ENCODE data around the gene SIRT1. TPM values are rescaled to one million over a fixed set of nuclear protein-coding genes. Genes with fewer than 3 reads are reported as not detected.

SIRT1 gene
- total and polyA plus RNA-seq, 10 of the 15 experiments (the other 5 are each of a cell fraction or from before 2014, with no cell fraction given) = 3.6 to 14.2 (median 10.2) TPM

GRCh38 chr10:67853512-67853911 is 30.9 kb upstream of the SIRT1 start:
- intact Hi-C loops (cut with micrococcal nuclease; ENCODE audit: unreplicated experiment) (loop anchor here (10.0 kb wide), 1 partner anchor 221 kb away; the partner anchor contains the start of gene HERC4), in situ Hi-C loops (cut with MboI) (loop anchor here (5.0 kb wide), 2 partner anchors 304 to 449 kb away; no protein-coding TSS in a partner anchor)
- Histone ChIP-seq H4K20me1 (ENCODE audit: control insufficient read depth, insufficient read depth) (no peaks in the 10 kb centered on the region), H3K27ac (ENCODE audit: control insufficient read depth, insufficient read depth) (no peak overlapping the region), H3K4me1 (ENCODE audit: control insufficient read depth, insufficient read depth, low read length) (no peaks in the 10 kb centered on the region), H3K79me2 (ENCODE audit: control insufficient read depth, insufficient read depth, low read length) (peaks cover 5% of the 10 kb centered on the region), H3K9me3 (replicated peaks; ENCODE audit: control insufficient read depth, insufficient read depth, low read length) (no peaks in the 10 kb centered on the region), H3K27me3 (replicated peaks in 1 of 2; ENCODE audit: control insufficient read depth in 2 of 2, insufficient read depth in 2 of 2, low read length in 1 of 2) (no peaks in the 10 kb centered on the region), H2AFZ (ENCODE audit: control insufficient read depth, low read depth, low read length) (no peak overlapping the region), H3K4me2 (ENCODE audit: control insufficient read depth, insufficient read depth) (no peak overlapping the region), H3K9ac (ENCODE audit: control insufficient read depth, insufficient read depth, low read length) (no peak overlapping the region), H3K36me3 (ENCODE audit: control insufficient read depth in 2 of 2, insufficient read depth in 2 of 2, low read length in 1 of 2) (no peaks in the 10 kb centered on the region), H3K4me3 (no peak overlapping the region)
- WGBS (ENCODE audit: insufficient coverage, insufficient replicate concordance, low lambda C conversion rate, missing lambda C conversion rate) = 84% methylated on average over 3 of the region's 3 CpGs
- SMC1A ChIA-PET (ENCODE audit: uncharacterized antibody, unreplicated experiment) = interaction anchor here (4.5 kb wide), 1 partner anchor 304 kb away, joined by 99 read pairs; no protein-coding TSS in a partner anchor
- ATAC-seq = no peak
- RAD21 ChIA-PET (ENCODE audit: unreplicated experiment) = interaction anchor here (1.2 to 6.5 kb wide), 3 partner anchors 65 to 362 kb away, joined by 3 to 113 read pairs (median 4); no protein-coding TSS in a partner anchor
- no peak for FAIRE-seq
- BruUV-seq (replicated peaks) = no TSS peak
- CTCF ChIA-PET = interaction anchor here (0.6 to 6.9 kb wide), 5 partner anchors 65 to 359 kb away, joined by 3 to 195 read pairs (median 16); no protein-coding TSS in a partner anchor
- no peak for DNase-seq (ENCODE audit: low read depth, low spot score)
- POLR2A ChIA-PET = interaction anchor here (0.7 kb wide), 1 partner anchor 51 kb away, joined by 5 read pairs; no protein-coding TSS in a partner anchor
- TF ChIP-seq STAT3 (IDR thresholded peaks at IDR 0.05; ENCODE audit: low read depth, low read length) = no peak
- TF ChIP-seq GABPA (IDR thresholded peaks at IDR 0.05; ENCODE audit: low read depth) = no peak
- TF ChIP-seq SP1 (IDR thresholded peaks at IDR 0.05; ENCODE audit: low read depth, low read length) = no peak
- TF ChIP-seq, protein P1, sequence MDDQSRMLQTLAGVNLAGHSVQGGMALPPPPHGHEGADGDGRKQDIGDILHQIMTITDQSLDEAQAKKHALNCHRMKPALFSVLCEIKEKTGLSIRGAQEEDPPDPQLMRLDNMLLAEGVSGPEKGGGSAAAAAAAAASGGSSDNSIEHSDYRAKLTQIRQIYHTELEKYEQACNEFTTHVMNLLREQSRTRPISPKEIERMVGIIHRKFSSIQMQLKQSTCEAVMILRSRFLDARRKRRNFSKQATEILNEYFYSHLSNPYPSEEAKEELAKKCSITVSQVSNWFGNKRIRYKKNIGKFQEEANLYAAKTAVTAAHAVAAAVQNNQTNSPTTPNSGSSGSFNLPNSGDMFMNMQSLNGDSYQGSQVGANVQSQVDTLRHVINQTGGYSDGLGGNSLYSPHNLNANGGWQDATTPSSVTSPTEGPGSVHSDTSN (IDR thresholded peaks at IDR 0.05; ENCODE audit: insufficient replicate concordance, low read depth, low read length) = no peak
- TF ChIP-seq, protein P2, sequence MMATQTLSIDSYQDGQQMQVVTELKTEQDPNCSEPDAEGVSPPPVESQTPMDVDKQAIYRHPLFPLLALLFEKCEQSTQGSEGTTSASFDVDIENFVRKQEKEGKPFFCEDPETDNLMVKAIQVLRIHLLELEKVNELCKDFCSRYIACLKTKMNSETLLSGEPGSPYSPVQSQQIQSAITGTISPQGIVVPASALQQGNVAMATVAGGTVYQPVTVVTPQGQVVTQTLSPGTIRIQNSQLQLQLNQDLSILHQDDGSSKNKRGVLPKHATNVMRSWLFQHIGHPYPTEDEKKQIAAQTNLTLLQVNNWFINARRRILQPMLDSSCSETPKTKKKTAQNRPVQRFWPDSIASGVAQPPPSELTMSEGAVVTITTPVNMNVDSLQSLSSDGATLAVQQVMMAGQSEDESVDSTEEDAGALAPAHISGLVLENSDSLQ (IDR thresholded peaks at IDR 0.05) = no peak
- no peak for TF ChIP-seq NR2C2 (IDR thresholded peaks at IDR 0.05; ENCODE audit: borderline replicate concordance, control insufficient read depth, insufficient read length, low read depth)
- no peak for TF ChIP-seq ZNF384 (IDR thresholded peaks at IDR 0.05; ENCODE audit: borderline replicate concordance, low read depth, low read length)
- no peak for TF ChIP-seq ZNF274 (IDR thresholded peaks at IDR 0.05; ENCODE audit: insufficient read depth, insufficient read length)
- no peak for TF ChIP-seq NR2C1 (IDR thresholded peaks at IDR 0.05)
- TF ChIP-seq ETV6 (conservative IDR thresholded peaks at IDR 0.05 in 1 of 2, IDR thresholded peaks at IDR 0.05 in 1 of 2; ENCODE audit: borderline replicate concordance in 1 of 2, low read depth in 1 of 2) = no peak
- no peak for TF ChIP-seq SMAD5 (IDR thresholded peaks at IDR 0.05; ENCODE audit: low read depth)
- no peak for TF ChIP-seq HCFC1 (IDR thresholded peaks at IDR 0.05; ENCODE audit: low read length)
- no peak for TF ChIP-seq MLLT1 (IDR thresholded peaks at IDR 0.05)
- no peak for TF ChIP-seq NFYB (IDR thresholded peaks at IDR 0.05; ENCODE audit: insufficient read depth, low read depth, low read length)
- no peak for TF ChIP-seq CREM (IDR thresholded peaks at IDR 0.05; ENCODE audit: low read depth)
- TF ChIP-seq SRF (IDR thresholded peaks at IDR 0.05; ENCODE audit: low read depth in 2 of 2, low read length in 2 of 2) = no peak
- TF ChIP-seq, protein P3, sequence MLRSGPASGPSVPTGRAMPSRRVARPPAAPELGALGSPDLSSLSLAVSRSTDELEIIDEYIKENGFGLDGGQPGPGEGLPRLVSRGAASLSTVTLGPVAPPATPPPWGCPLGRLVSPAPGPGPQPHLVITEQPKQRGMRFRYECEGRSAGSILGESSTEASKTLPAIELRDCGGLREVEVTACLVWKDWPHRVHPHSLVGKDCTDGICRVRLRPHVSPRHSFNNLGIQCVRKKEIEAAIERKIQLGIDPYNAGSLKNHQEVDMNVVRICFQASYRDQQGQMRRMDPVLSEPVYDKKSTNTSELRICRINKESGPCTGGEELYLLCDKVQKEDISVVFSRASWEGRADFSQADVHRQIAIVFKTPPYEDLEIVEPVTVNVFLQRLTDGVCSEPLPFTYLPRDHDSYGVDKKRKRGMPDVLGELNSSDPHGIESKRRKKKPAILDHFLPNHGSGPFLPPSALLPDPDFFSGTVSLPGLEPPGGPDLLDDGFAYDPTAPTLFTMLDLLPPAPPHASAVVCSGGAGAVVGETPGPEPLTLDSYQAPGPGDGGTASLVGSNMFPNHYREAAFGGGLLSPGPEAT (IDR thresholded peaks at IDR 0.05; ENCODE audit: low read depth) = no peak
- no peak for TF ChIP-seq SMAD1 (IDR thresholded peaks at IDR 0.05; ENCODE audit: low read depth, partially characterized antibody)
- TF ChIP-seq KAT2A (conservative IDR thresholded peaks at IDR 0.05; ENCODE audit: control insufficient read depth, low read depth, low read length) = no peak
